GM23338 (cell line): ENCODE data around the gene HOXA5. TPM values are rescaled to one million over a fixed set of nuclear protein-coding genes. Genes with fewer than 3 reads are reported as not detected.

ENCODE experiments used
- ATAC-seq: fragments of 200-7000 bp; cut with Tn5 transposase; 3 replicates; pipeline ENCODE4 v1.9.1; 2020
- DNase-seq: peaks from one replicate; pipeline ENCODE4 v3.0.0-alpha.2; 2015; ENCODE audit warnings: low spot score
- H2AFZ ChIP-seq: fragments of 200-600 bp; sonication (generic); 2 replicates; pipeline ENCODE4 v1.8.0; 2016; ENCODE audit warnings: antibody characterized with exemption, mild to moderate bottlenecking, moderate library complexity
- H3F3A ChIP-seq: fragments of 200-600 bp; sonication (generic); replicated peaks from 2 replicates; pipeline ENCODE4 v1.8.0; 2017; ENCODE audit warnings: antibody characterized with exemption, mixed run types, low read depth
- H3K27ac ChIP-seq: fragments of 200-600 bp; sonication (generic); 2 replicates; pipeline ENCODE4 v1.6.1; 2016; ENCODE audit warnings: low read depth
- H3K27me3 ChIP-seq: fragments of 200-600 bp; sonication (generic); 2 replicates; pipeline ENCODE4 v1.8.0; 2016; ENCODE audit warnings: mild to moderate bottlenecking, mixed run types, moderate library complexity; ENCODE audit not compliant: insufficient read depth
- H3K36me3 ChIP-seq: fragments of 200-600 bp; sonication (generic); 2 replicates; pipeline ENCODE4 v1.8.0; 2016; ENCODE audit warnings: mild to moderate bottlenecking; ENCODE audit not compliant: insufficient read depth
- H3K4me1 ChIP-seq: fragments of 200-600 bp; sonication (generic); 2 replicates; pipeline ENCODE4 v1.8.0; 2016; ENCODE audit warnings: mild to moderate bottlenecking, moderate library complexity; ENCODE audit not compliant: insufficient read depth
- H3K4me2 ChIP-seq: fragments of 200-600 bp; sonication (generic); 2 replicates; pipeline ENCODE4 v1.7.1; 2017; ENCODE audit warnings: mixed run types
- H3K4me3 ChIP-seq: fragments of 200-600 bp; sonication (generic); 2 replicates; pipeline ENCODE4 v1.6.1; 2016; ENCODE audit warnings: mixed run types
- H3K79me2 ChIP-seq: fragments of 200-600 bp; sonication (generic); replicated peaks from 2 replicates; pipeline ENCODE4 v1.8.0; 2017; ENCODE audit warnings: mild to moderate bottlenecking; ENCODE audit not compliant: insufficient read depth
- H3K9me2 ChIP-seq: fragments of 200-600 bp; sonication (generic); 2 replicates; pipeline ENCODE4 v1.8.0; 2017; ENCODE audit not compliant: insufficient read depth
- H4K20me1 ChIP-seq: fragments of 200-600 bp; sonication (generic); replicated peaks from 2 replicates; pipeline ENCODE4 v1.8.0; 2017; ENCODE audit warnings: mild to moderate bottlenecking; ENCODE audit not compliant: insufficient read depth
- H3K27ac Mint-ChIP-seq: 2 replicates; pipeline ENCODE4 v1.8.0; 2020; ENCODE audit warnings: inconsistent platforms, mild to moderate bottlenecking, moderate library complexity, mixed read lengths
- H3K27me3 Mint-ChIP-seq: 3 replicates; pipeline ENCODE4 v1.8.0; 2022; ENCODE audit warnings: low read depth, mild to moderate bottlenecking, moderate library complexity, mixed read lengths, inconsistent platforms; ENCODE audit not compliant: insufficient read depth, poor library complexity
- H3K36me3 Mint-ChIP-seq: 3 replicates; pipeline ENCODE4 v1.8.0; 2021; ENCODE audit warnings: low read depth, mild to moderate bottlenecking, inconsistent platforms, moderate library complexity, mixed read lengths
- H3K4me1 Mint-ChIP-seq: 3 replicates; pipeline ENCODE4 v1.8.0; 2020; ENCODE audit warnings: mild to moderate bottlenecking, inconsistent platforms, mixed read lengths
- H3K4me3 Mint-ChIP-seq: 3 replicates; pipeline ENCODE4 v1.8.0; 2021; ENCODE audit warnings: moderate library complexity, mild to moderate bottlenecking, inconsistent platforms, mixed read lengths
- H3K9me3 Mint-ChIP-seq: 3 replicates; pipeline ENCODE4 v1.8.0; 2020; ENCODE audit warnings: moderate library complexity, mild to moderate bottlenecking, inconsistent platforms, mixed read lengths
- CREB1 ChIP-seq: fragments of 250-450 bp; sonication (Bioruptor Pico); IDR thresholded peaks from 2 replicates; pipeline ENCODE4 v1.5.0; 2020; ENCODE audit warnings: low read depth, mild to moderate bottlenecking, moderate library complexity
- ETS1 ChIP-seq: IDR thresholded peaks from 2 replicates; pipeline ENCODE4 v1.6.1; 2016; ENCODE audit warnings: antibody characterized with exemption
- EZH2 ChIP-seq: fragments of 200-600 bp; sonication (generic); IDR thresholded peaks from one replicate; pipeline ENCODE4 v1.8.0; 2017; ENCODE audit warnings: antibody characterized with exemption, mild to moderate bottlenecking, low read depth; ENCODE audit not compliant: unreplicated experiment
- EZH2phosphoT487 ChIP-seq: fragments of 200-600 bp; sonication (generic); IDR thresholded peaks from one replicate; pipeline ENCODE4 v1.8.1; 2018; ENCODE audit warnings: antibody characterized with exemption; ENCODE audit not compliant: unreplicated experiment
- JUNB ChIP-seq: IDR thresholded peaks from one replicate; pipeline ENCODE4 v1.6.1; 2016; ENCODE audit warnings: antibody characterized with exemption; ENCODE audit not compliant: unreplicated experiment
- NANOG ChIP-seq: IDR thresholded peaks from 2 replicates; pipeline ENCODE4 v1.6.1; 2016; ENCODE audit warnings: antibody characterized with exemption, borderline replicate concordance
- POLR2AphosphoS5 ChIP-seq: IDR thresholded peaks from 2 replicates; pipeline ENCODE4 v1.6.1; 2016; ENCODE audit warnings: antibody characterized with exemption, low read depth
- REST ChIP-seq: IDR thresholded peaks from one replicate; pipeline ENCODE4 v1.6.1; 2018; ENCODE audit warnings: antibody characterized with exemption; ENCODE audit not compliant: unreplicated experiment
- STAT1 ChIP-seq: IDR thresholded peaks from one replicate; pipeline ENCODE4 v1.6.1; 2016; ENCODE audit warnings: antibody characterized with exemption; ENCODE audit not compliant: unreplicated experiment
- ZNF331 ChIP-seq: fragments of 250-450 bp; sonication (Bioruptor Pico); IDR thresholded peaks from 2 replicates; pipeline ENCODE4 v1.5.0; 2020; ENCODE audit warnings: low read depth, mild to moderate bottlenecking, moderate library complexity
- polyA plus RNA-seq: library from polyadenylated mRNA; unstranded; fragments of >200 nt; fragmentation: Nextera tagmentation; extraction: Ambion mirVana; gene quantifications from 2 replicates; pipeline ENCODE4 v1.2.1, GENCODE V29; 2016
- total RNA-seq: library from RNA; depleted of rRNA; stranded (reverse); fragments of >200 nt; shearing (Covaris generic); gene quantifications from 2 replicates; pipeline ENCODE4 v1.2.3, GENCODE V29; 2014

HOXA5 gene
- total and polyA plus RNA-seq, 2 experiments from 2014 or later, result not detected

DNA sequence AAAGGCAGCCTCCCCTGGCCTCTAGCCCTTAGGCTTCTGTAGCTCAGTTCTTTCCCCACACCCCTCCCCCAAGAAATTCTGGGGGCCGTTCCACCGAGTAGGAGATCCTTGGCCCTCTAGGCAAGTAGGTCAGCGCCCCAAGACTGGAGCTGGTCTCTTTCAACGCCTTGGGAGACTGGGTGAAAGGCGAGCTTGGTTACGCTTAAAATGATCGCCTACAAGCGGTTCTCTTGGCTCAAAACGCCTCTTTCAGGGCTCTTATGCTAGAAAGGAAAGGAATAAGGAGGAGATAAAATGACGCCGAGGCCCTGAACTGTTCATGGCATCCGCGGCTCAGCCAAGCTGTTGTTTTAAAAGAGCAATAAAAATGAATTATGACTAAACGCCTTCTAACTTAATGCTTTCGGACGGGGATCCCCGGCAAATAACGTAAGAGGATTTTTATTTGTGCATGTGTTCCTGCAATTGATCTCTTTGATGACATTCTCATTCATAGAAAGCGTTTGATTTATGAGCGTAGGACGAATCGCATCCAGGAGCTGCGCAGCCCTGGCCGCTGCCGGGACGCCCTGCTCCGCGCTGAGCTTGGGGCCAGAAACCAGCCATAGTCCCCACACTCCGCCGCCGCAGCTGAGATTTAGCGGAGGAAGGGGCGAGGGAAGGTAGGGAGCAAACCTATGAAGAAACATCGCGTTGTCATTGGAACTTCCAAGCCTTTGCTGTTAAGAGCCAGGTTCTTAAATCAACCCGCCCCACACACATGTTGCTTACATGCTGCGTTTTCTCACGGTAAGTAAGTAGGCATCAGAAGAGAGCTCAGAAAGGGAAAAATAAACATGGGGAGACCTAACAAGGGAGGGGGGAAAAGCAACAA, 44.7 kb downstream of the HOXA5 start:
- Histone ChIP-seq H3K79me2 (no peaks in the 10 kb centered on the region), H2AFZ (no peak overlapping the region), H3K27me3 (peaks cover 100% of the 10 kb centered on the region), H3K27ac (no peak overlapping the region), H3K4me3 (no peak overlapping the region), H3K36me3 (no peaks in the 10 kb centered on the region), H3K4me1 (peaks cover 50% of the 10 kb centered on the region), H4K20me1 (peaks cover 57% of the 10 kb centered on the region), H3K9me2 (no peaks in the 10 kb centered on the region), H3F3A (peaks cover 53% of the 10 kb centered on the region), H3K4me2 (peak overlapping the region; percentile 84)
- Mint-ChIP-seq H3K27ac (no peak overlapping the region), H3K9me3 (peaks cover 8% of the 10 kb centered on the region; the same call in 2 of the 3 replicates), H3K4me1 (peaks cover 59% of the 10 kb centered on the region), H3K36me3 (no peaks in the 10 kb centered on the region), H3K27me3 (peaks cover 100% of the 10 kb centered on the region), H3K4me3 (no peak overlapping the region)
- TF ChIP-seq STAT1 (no peak), ETS1 (no peak), REST (no peak), EZH2phosphoT487 (peak; percentile 54), CREB1 (CRISPR knock-in tag) (no peak), ZNF331 (CRISPR knock-in tag) (no peak), POLR2AphosphoS5 (no peak), JUNB (no peak), EZH2 (peak; percentile 98), NANOG (no peak)
- ATAC-seq (peak; percentile 5), DNase-seq (peak; percentile 64)
